ENCODE measurements around the gene TNFAIP8L3. TPM values are rescaled to one million over a fixed set of nuclear protein-coding genes. Genes with fewer than 3 reads are reported as not detected.
"Not testable (repeated sequence)": the region's sequence is repeated elsewhere in the genome, so short reads cannot be mapped to it uniquely, and the experiment has no call there.

Gene TNFAIP8L3
- polyA plus RNA-seq, 1 experiment = 0.30 TPM

DNA sequence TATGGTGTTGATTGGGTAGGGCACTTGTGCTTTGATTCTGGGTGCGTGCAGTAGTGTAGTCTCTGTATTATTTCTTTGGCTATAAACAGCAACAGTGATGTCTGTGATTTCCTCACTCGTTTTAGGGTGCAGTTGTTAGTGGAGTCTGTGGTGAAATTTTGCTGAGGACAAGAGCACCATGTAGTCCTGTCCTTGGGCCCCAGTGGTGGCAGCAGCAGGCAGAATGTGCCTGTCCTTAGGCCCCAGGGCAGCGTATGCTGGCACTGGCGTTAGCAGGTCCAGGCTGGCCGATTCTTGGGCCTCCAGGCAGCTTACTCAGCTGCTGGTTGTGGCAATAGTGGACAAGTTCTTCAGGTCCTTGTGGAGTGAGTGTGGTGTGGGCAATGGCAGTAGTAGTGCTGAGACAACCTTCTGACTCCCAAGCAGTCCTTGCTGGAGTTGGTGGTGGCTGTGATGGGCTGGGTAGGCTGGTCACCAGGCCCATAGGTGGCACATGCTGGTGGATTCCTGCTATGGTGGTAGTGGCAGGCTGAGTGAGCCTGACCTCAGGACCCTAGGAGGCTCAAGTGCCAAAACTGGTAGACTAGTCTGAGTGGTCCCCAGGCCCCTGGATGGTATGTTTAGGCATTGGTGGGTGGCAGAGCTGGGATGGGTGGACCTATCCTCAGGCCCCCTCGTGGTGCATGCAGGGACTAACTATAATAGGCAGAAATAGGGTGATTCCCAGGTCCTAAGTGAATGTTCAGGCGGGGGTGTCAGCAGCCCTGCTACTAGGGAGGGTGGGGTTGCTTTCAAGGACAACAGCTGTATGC lies 56.3 kb downstream of the TNFAIP8L3 start:
- TF ChIP-seq CTCF (IDR thresholded peaks at IDR 0.05; ENCODE audit: low read depth, low read length) = no peak
- DNase-seq (ENCODE audit: low read depth, low spot score) = no peak
- Histone ChIP-seq H3K27ac (ENCODE audit: low read depth, low read length) (no peak overlapping the region), H3K9me3 (ENCODE audit: control insufficient read depth, insufficient read depth, low read length) (no peaks in the 10 kb centered on the region), H3K4me3 (ENCODE audit: low read depth, low read length) (no peak overlapping the region), H3K27me3 (ENCODE audit: control insufficient read depth, insufficient read depth, low read length) (no peaks in the 10 kb centered on the region)
- ChIA-PET CTCF (no interaction called here), POLR2A (no interaction called here)

DNA sequence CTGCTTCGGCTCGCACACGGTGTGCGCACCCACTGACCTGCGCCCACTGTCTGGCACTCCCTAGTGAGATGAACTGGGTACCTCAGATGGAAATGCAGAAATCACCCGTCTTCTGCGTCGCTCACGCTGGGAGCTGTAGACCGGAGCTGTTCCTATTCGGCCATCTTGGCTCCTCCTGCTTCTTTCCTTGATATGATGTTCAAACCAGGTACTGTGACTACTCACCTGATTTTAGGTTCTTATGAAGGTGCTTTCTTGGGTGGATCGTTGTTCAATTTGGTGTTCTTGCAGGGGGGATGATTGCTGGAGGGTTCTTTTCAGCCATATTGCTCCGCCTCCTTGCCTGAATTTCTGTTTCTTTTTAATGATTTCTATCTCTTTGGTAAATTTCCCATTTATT lies 57.2 kb downstream of the TNFAIP8L3 start:
- CTCF ChIA-PET; H3K4me3 ChIP-seq (ENCODE audit: low read depth, low read length): not testable (repeated sequence)

DNA sequence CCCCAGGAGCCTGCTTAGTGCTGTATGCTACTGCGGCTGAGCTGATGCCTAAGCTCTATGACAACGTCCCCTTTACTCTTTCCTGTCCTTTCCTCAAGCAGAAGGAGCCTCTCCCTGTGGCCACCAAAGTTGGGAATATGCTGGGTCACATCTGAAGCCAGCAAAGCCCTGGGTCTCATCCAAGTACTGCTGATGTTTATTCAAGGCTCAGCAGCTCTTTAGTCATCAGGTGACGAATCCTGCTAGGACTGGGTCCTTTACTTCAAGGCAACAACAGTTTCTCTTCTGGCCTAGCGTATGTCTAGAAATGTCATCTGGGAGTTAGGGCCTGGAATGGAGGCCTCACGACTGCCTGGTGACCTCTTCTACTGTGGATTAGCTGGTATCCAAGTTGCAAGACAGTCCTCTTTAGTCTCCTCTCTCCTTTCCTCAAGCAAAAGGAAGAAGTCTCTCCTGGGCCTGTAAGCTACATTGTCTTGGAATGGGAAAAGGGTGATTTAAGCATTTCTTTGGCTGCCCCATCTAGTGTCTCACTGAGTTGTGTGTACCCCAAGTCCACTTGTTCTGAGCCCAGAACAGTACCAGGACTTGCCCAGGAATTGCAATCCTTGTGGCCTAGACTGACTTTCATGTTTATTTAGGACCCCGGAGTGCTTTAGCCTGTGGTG lies 63.9 kb downstream of the TNFAIP8L3 start:
- DNase-seq (ENCODE audit: low read depth, low spot score) = peak; percentile 38
- ChIA-PET CTCF (no interaction called here), POLR2A (no interaction called here)
- no peak overlapping the region for H3K4me3 ChIP-seq (ENCODE audit: low read depth, low read length)
- no peaks in the 10 kb centered on the region for H3K27me3 ChIP-seq (ENCODE audit: control insufficient read depth, insufficient read depth, low read length)
- peak overlapping the region; percentile 75 for H3K27ac ChIP-seq (ENCODE audit: low read depth, low read length)
- H3K9me3 ChIP-seq (ENCODE audit: control insufficient read depth, insufficient read depth, low read length) = no peaks in the 10 kb centered on the region
- no peak for TF ChIP-seq CTCF (IDR thresholded peaks at IDR 0.05; ENCODE audit: low read depth, low read length)

More for the DNA sequence above, 57.2 kb downstream of the TNFAIP8L3 start:
- H3K27ac ChIP-seq (ENCODE audit: low read depth, low read length); H3K27me3 ChIP-seq (ENCODE audit: control insufficient read depth, insufficient read depth, low read length); DNase-seq (ENCODE audit: low read depth, low spot score); POLR2A ChIA-PET; H3K9me3 ChIP-seq (ENCODE audit: control insufficient read depth, insufficient read depth, low read length): not testable (repeated sequence)

DNA sequence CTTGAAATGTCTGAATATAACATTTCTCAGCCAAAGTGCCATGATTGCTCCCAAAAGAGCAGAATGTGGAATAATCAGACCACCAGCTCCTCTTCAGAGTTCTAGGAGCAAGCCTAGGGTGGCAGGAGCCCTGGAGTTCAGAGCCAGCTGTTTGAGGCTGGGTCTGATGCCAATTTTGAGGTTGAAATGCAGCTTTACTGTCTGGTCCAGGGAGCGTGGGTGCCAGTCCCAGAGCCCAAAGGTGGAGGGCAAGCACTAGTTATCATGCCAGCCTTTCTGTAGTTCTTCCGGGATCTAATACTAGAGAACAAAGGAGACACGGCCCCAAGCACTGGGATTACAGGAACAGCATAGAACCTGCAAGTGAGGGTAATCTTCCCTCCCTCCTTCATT lies 69.3 kb downstream of the TNFAIP8L3 start:
- ChIA-PET POLR2A (no interaction called here), CTCF (no interaction called here)
- no peak overlapping the region for H3K4me3 ChIP-seq (ENCODE audit: low read depth, low read length)
- H3K9me3 ChIP-seq (ENCODE audit: control insufficient read depth, insufficient read depth, low read length) = no peaks in the 10 kb centered on the region; the same call in 1 of the 2 replicates
- DNase-seq (ENCODE audit: low read depth, low spot score) = no peak
- no peak overlapping the region for H3K27ac ChIP-seq (ENCODE audit: low read depth, low read length)
- no peaks in the 10 kb centered on the region for H3K27me3 ChIP-seq (ENCODE audit: control insufficient read depth, insufficient read depth, low read length)
- TF ChIP-seq CTCF (IDR thresholded peaks at IDR 0.05; ENCODE audit: low read depth, low read length) = no peak

- ChIA-PET CTCF (no interaction called here), POLR2A (no interaction called here)
- H3K27me3 ChIP-seq (ENCODE audit: control insufficient read depth, insufficient read depth, low read length) = no peaks in the 10 kb centered on the region
- H3K4me3 ChIP-seq (ENCODE audit: low read depth, low read length) = no peak overlapping the region
- DNase-seq (ENCODE audit: low read depth, low spot score) = no peak
- no peak overlapping the region for H3K27ac ChIP-seq (ENCODE audit: low read depth, low read length)
- H3K9me3 ChIP-seq (ENCODE audit: control insufficient read depth, insufficient read depth, low read length) = no peaks in the 10 kb centered on the region; the same call in 1 of the 2 replicates
- TF ChIP-seq CTCF (IDR thresholded peaks at IDR 0.05; ENCODE audit: low read depth, low read length) = no peak
These were observed 69.8 kb downstream of the TNFAIP8L3 start for GRCh38 chr15:51024735-51025453.
